Measurements from ENCODE around the gene TNKS2. TPM values are rescaled to one million over a fixed set of nuclear protein-coding genes. Genes with fewer than 3 reads are reported as not detected.

The TNKS2 gene
- total RNA-seq, 1 donor, result 61.5 TPM

DNA sequence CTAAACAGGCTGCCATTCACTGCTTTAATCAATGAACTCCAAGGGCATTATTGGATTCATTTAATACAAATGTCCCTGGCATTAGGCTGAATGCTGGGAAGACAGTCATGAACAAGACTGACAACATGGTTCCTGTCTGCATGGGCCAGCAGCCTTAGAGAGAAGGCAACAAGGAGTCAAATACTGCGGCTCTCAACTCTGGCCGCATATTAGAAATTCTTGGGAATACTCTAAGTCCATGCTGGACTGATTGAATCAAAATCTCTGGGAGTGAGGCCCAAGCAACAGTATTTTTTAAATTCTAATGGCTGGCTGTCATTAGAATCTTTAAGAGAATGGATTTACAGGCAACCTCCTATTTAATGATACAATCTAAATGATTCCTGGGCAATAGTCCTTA, 76.9 kb downstream of the TNKS2 start:
- Histone ChIP-seq H3K4me3 (ENCODE audit: insufficient read depth, low read length) (no peak overlapping the region), H2AFZ (ENCODE audit: low read length) (no peak overlapping the region), H4K20me1 (ENCODE audit: insufficient read depth, low read length) (no peaks in the 10 kb centered on the region), H3K4me1 (ENCODE audit: insufficient read depth, low read length) (no peaks in the 10 kb centered on the region), H3K4me2 (ENCODE audit: insufficient read depth, low read length) (no peak overlapping the region), H3K79me2 (ENCODE audit: insufficient read depth, low read length) (no peaks in the 10 kb centered on the region), H3K27me3 (ENCODE audit: insufficient read depth, low read length) (no peaks in the 10 kb centered on the region), H3K36me3 (ENCODE audit: insufficient read depth, low read length) (no peaks in the 10 kb centered on the region), H3K9me3 (ENCODE audit: low read depth, low read length) (no peaks in the 10 kb centered on the region), H3K27ac (ENCODE audit: low read depth, low read length) (no peak overlapping the region)
- DNase-seq (ENCODE audit: insufficient read length, low spot score, missing footprints), result no peak
- no peak for TF ChIP-seq CTCF (IDR thresholded peaks at IDR 0.05; ENCODE audit: extremely low read depth, low read depth, low read length)

DNA sequence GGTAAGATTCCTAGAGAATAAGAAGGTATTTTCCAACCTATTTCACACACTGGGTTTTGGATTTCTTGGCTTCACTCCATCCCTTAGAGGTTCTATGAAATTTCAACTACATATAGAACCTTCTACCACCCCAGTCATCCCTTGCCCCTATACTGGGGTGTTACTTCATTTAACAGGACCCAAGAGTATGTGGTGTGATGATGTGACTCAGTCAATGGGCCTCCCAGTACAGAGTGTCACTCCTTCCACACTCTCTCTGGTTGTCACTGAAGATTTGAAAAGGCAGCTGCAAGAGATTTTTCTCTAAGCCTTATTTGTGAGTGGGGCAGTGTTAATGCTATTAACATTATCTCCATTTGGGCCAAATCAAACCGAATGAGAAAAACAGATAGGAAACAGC, 77.6 kb downstream of the TNKS2 start:
- Histone ChIP-seq H4K20me1 (ENCODE audit: insufficient read depth, low read length) (no peaks in the 10 kb centered on the region), H3K79me2 (ENCODE audit: insufficient read depth, low read length) (no peaks in the 10 kb centered on the region), H3K9me3 (ENCODE audit: low read depth, low read length) (no peaks in the 10 kb centered on the region), H3K4me2 (ENCODE audit: insufficient read depth, low read length) (no peak overlapping the region), H3K36me3 (ENCODE audit: insufficient read depth, low read length) (no peaks in the 10 kb centered on the region), H3K27me3 (ENCODE audit: insufficient read depth, low read length) (no peaks in the 10 kb centered on the region), H3K27ac (ENCODE audit: low read depth, low read length) (no peak overlapping the region), H2AFZ (ENCODE audit: low read length) (no peak overlapping the region), H3K4me1 (ENCODE audit: insufficient read depth, low read length) (no peaks in the 10 kb centered on the region), H3K4me3 (ENCODE audit: insufficient read depth, low read length) (no peak overlapping the region)
- TF ChIP-seq CTCF (IDR thresholded peaks at IDR 0.05; ENCODE audit: extremely low read depth, low read depth, low read length), result no peak
- DNase-seq (ENCODE audit: insufficient read length, low spot score, missing footprints), result no peak

DNA sequence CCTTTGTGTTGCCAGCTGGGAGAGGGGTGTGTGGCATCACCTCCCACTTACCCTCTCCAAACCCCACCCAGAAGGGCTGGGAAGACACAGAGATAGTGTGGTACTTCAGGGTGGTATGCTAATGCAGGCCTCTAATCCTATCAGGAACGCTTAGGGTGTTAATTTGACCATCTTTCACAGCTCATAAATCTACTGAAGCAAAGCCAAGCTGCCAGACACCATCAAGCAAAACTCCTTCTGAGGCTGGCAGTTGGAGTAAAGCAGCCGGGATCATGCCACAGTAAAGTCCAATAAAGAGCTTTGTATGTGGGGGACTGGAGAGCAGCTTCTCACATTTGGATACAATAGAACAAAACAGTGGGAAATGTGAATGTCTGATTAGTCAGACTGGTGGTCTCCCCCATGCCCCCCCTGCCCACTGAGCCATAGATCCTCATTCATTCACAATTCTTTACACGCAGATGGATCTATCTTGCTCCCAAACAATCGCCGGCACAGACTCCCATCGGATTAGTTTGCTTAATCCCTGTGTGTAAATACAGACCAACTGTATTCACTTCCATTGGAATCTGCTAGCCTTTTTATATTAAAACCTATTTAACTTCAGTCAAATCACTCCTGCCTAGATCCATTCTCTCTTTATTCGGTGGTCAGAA, 81.4 kb downstream of the TNKS2 start:
- peak overlapping the region; percentile 31 for H2AFZ ChIP-seq (ENCODE audit: low read length)
- H4K20me1 ChIP-seq (ENCODE audit: insufficient read depth, low read length), result no peaks in the 10 kb centered on the region
- no peaks in the 10 kb centered on the region for H3K36me3 ChIP-seq (ENCODE audit: insufficient read depth, low read length)
- TF ChIP-seq CTCF (IDR thresholded peaks at IDR 0.05; ENCODE audit: extremely low read depth, low read depth, low read length), result no peak
- no peak overlapping the region for H3K4me3 ChIP-seq (ENCODE audit: insufficient read depth, low read length)
- DNase-seq (ENCODE audit: insufficient read length, low spot score, missing footprints), result no peak
- H3K79me2 ChIP-seq (ENCODE audit: insufficient read depth, low read length), result no peaks in the 10 kb centered on the region
- H3K4me1 ChIP-seq (ENCODE audit: insufficient read depth, low read length), result peaks cover 13% of the 10 kb centered on the region
- H3K4me2 ChIP-seq (ENCODE audit: insufficient read depth, low read length), result no peak overlapping the region
- H3K9me3 ChIP-seq (ENCODE audit: low read depth, low read length), result no peaks in the 10 kb centered on the region
- no peak overlapping the region for H3K27ac ChIP-seq (ENCODE audit: low read depth, low read length)
- H3K27me3 ChIP-seq (ENCODE audit: insufficient read depth, low read length), result no peaks in the 10 kb centered on the region

- no peaks in the 10 kb centered on the region for H3K27me3 ChIP-seq (ENCODE audit: insufficient read depth, low read length)
- peak overlapping the region; percentile 1 for H2AFZ ChIP-seq (ENCODE audit: low read length)
- peaks cover 13% of the 10 kb centered on the region for H3K4me1 ChIP-seq (ENCODE audit: insufficient read depth, low read length)
- no peaks in the 10 kb centered on the region for H4K20me1 ChIP-seq (ENCODE audit: insufficient read depth, low read length)
- DNase-seq (ENCODE audit: insufficient read length, low spot score, missing footprints), result no peak
- no peaks in the 10 kb centered on the region for H3K9me3 ChIP-seq (ENCODE audit: low read depth, low read length)
- no peaks in the 10 kb centered on the region for H3K79me2 ChIP-seq (ENCODE audit: insufficient read depth, low read length)
- no peak overlapping the region for H3K27ac ChIP-seq (ENCODE audit: low read depth, low read length)
- no peak for TF ChIP-seq CTCF (IDR thresholded peaks at IDR 0.05; ENCODE audit: extremely low read depth, low read depth, low read length)
- H3K36me3 ChIP-seq (ENCODE audit: insufficient read depth, low read length), result no peaks in the 10 kb centered on the region
- no peak overlapping the region for H3K4me2 ChIP-seq (ENCODE audit: insufficient read depth, low read length)
- H3K4me3 ChIP-seq (ENCODE audit: insufficient read depth, low read length), result no peak overlapping the region
Observed at GRCh38 chr10:91880310-91880709, 82.1 kb downstream of the TNKS2 start.
